Measurements from ENCODE around the gene ATF4.

Gene ATF4

GRCh38 chr22:39527481-39527961 lies 7.2 kb downstream of the ATF4 start:
- Histone ChIP-seq H3K4me3 (ENCODE audit: low read depth, low read length) (no peak overlapping the region), H3K9me3 (ENCODE audit: control insufficient read depth, insufficient read depth, low read depth, low read length) (no peaks in the 10 kb centered on the region), H3K27ac (ENCODE audit: extremely low read depth, low read depth, low read length) (no peak overlapping the region), H3K36me3 (ENCODE audit: control insufficient read depth in 2 of 2, insufficient read depth in 1 of 2, low read length in 2 of 2) (peaks cover 11 to 77% of the 10 kb centered on the region in 2 experiments; a peak in 2 of 3 replicates), H3K4me1 (ENCODE audit: control insufficient read depth, insufficient read depth, low read length) (peaks cover 14% of the 10 kb centered on the region)
- ChIA-PET CTCF (interaction anchor here (1.0 to 13.7 kb wide), 5 partner anchors 12 to 513 kb away, joined by 3 to 380 read pairs (median 19); partner anchors contain the start of gene APOBEC3C), POLR2A (interaction anchor here (0.6 to 6.1 kb wide), 5 partner anchors 10 to 210 kb away, joined by 3 to 85 read pairs (median 4); partner anchors contain the start of genes MIEF1 and RPL3)
- 0 out of 2 replicates have a peak, but pooled peaks have one; percentile 19 for TF ChIP-seq BCL11B (tag by site-specific recombination; IDR thresholded peaks at IDR 0.05; ENCODE audit: low read depth)
- TF ChIP-seq MEIS1 (CRISPR knock-in tag; IDR thresholded peaks at IDR 0.05; ENCODE audit: borderline replicate concordance) = no peak
- TF ChIP-seq MZF1 (tag by site-specific recombination; IDR thresholded peaks at IDR 0.05; ENCODE audit: borderline replicate concordance) = no peak
- TF ChIP-seq KLF8 (tag by site-specific recombination; IDR thresholded peaks at IDR 0.05) = no peak
- no peak for TF ChIP-seq SP3 (tag by site-specific recombination; IDR thresholded peaks at IDR 0.05)
- no peak for TF ChIP-seq ZFP41 (tag by site-specific recombination; IDR thresholded peaks at IDR 0.05; ENCODE audit: borderline replicate concordance)
- TF ChIP-seq ZNF555 (tag by site-specific recombination; conservative IDR thresholded peaks at IDR 0.05) = no peak
- no peak for TF ChIP-seq TCF7L2 (IDR thresholded peaks at IDR 0.05; ENCODE audit: borderline replicate concordance, low read depth, low read length)
- TF ChIP-seq ZBTB11 (tag by site-specific recombination; conservative IDR thresholded peaks at IDR 0.05; ENCODE audit: low read depth) = no peak
- no peak for TF ChIP-seq ZNF558 (tag by site-specific recombination; IDR thresholded peaks at IDR 0.05)
- TF ChIP-seq ZNF148 (tag by site-specific recombination; IDR thresholded peaks at IDR 0.05; ENCODE audit: borderline replicate concordance) = no peak
- no peak for TF ChIP-seq ZNF48 (tag by site-specific recombination; IDR thresholded peaks at IDR 0.05)
- no peak for TF ChIP-seq ZNF302 (tag by site-specific recombination; IDR thresholded peaks at IDR 0.05; ENCODE audit: low read depth)
- TF ChIP-seq ZNF785 (tag by site-specific recombination; IDR thresholded peaks at IDR 0.05) = no peak
- no peak for TF ChIP-seq ZNF112 (tag by site-specific recombination; IDR thresholded peaks at IDR 0.05)
- TF ChIP-seq ZNF830 (tag by site-specific recombination; IDR thresholded peaks at IDR 0.05; ENCODE audit: low read depth) = no peak
- TF ChIP-seq ZNF600 (tag by site-specific recombination; IDR thresholded peaks at IDR 0.05) = no peak
- no peak for TF ChIP-seq ZNF664 (tag by site-specific recombination; IDR thresholded peaks at IDR 0.05)
- TF ChIP-seq KLF10 (tag by site-specific recombination; IDR thresholded peaks at IDR 0.05) = peak; percentile 69; the same call in 1 of the 2 replicates
- no peak for TF ChIP-seq SP7 (tag by site-specific recombination; IDR thresholded peaks at IDR 0.05)
- TF ChIP-seq ZBTB17 (tag by site-specific recombination; IDR thresholded peaks at IDR 0.05) = peak; percentile 70
- peak; percentile 57 for TF ChIP-seq KLF9 (tag by site-specific recombination; IDR thresholded peaks at IDR 0.05; ENCODE audit: low read depth)
- no peak for TF ChIP-seq ZNF18 (tag by site-specific recombination; IDR thresholded peaks at IDR 0.05)
- no peak for TF ChIP-seq KLF1 (tag by site-specific recombination; IDR thresholded peaks at IDR 0.05)
- no peak for TF ChIP-seq ZNF221 (tag by site-specific recombination; IDR thresholded peaks at IDR 0.05; ENCODE audit: borderline replicate concordance)
- TF ChIP-seq ZNF580 (tag by site-specific recombination; IDR thresholded peaks at IDR 0.05) = no peak
- no peak for TF ChIP-seq OSR2 (tag by site-specific recombination; IDR thresholded peaks at IDR 0.05)
- TF ChIP-seq ZNF639 (tag by site-specific recombination; IDR thresholded peaks at IDR 0.05) = no peak
- peak; percentile 67 for TF ChIP-seq ZIC2 (tag by site-specific recombination; IDR thresholded peaks at IDR 0.05)
- no peak for TF ChIP-seq ZNF114 (tag by site-specific recombination; IDR thresholded peaks at IDR 0.05)
